GM21717 (cell line): ENCODE data around the gene L3HYPDH.

Experiments
- ATAC-seq: cut with Tn5 transposase; IDR thresholded peaks from one replicate; pipeline ENCODE4 v1.9.1; 2021; ENCODE audit warnings: mild to moderate bottlenecking, moderate library complexity; ENCODE audit not compliant: unreplicated experiment

Gene L3HYPDH

GRCh38 chr14:59427653-59428580 lies 56.3 kb downstream of the L3HYPDH start:
- no peak for ATAC-seq

- ATAC-seq = no peak
Observed at GRCh38 chr14:59425322-59425935, 58.8 kb downstream of the L3HYPDH start.

- ATAC-seq = no peak
Observed at GRCh38 chr14:59424341-59425071, 59.7 kb downstream of the L3HYPDH start.
